Trophoblast cell (in vitro differentiated cells and primary cell): ENCODE measurements around the gene CDC42BPB.

ENCODE experiments used
- DNase-seq, 2 donors: peaks; one replicate each; pipeline ENCODE4 v3.0.0-alpha.2; 2016
- H2AFZ ChIP-seq: 2 replicates; pipeline ENCODE4 v1.6.1; 2013; ENCODE audit warnings: low read length, moderate library complexity, mild to moderate bottlenecking; ENCODE audit not compliant: insufficient read depth, poor library complexity
- H2AK5ac ChIP-seq: 2 replicates; pipeline ENCODE4 v1.6.1; 2013; ENCODE audit warnings: mild to moderate bottlenecking, low read length
- H2BK120ac ChIP-seq: 2 replicates; pipeline ENCODE4 v1.6.1; 2013; ENCODE audit warnings: low read length, mild to moderate bottlenecking, moderate library complexity; ENCODE audit not compliant: insufficient read depth, poor library complexity
- H2BK12ac ChIP-seq: 2 replicates; pipeline ENCODE4 v1.6.1; 2013; ENCODE audit warnings: mild to moderate bottlenecking, low read length, moderate library complexity
- H2BK5ac ChIP-seq: 2 replicates; pipeline ENCODE4 v1.6.1; 2013; ENCODE audit warnings: low read length, low read depth, moderate library complexity, mild to moderate bottlenecking; ENCODE audit not compliant: poor library complexity
- H3K14ac ChIP-seq: 2 replicates; pipeline ENCODE4 v1.6.1; 2013; ENCODE audit warnings: mild to moderate bottlenecking, low read length
- H3K18ac ChIP-seq: 2 replicates; pipeline ENCODE4 v1.6.1; 2013; ENCODE audit warnings: mild to moderate bottlenecking, low read length
- H3K23ac ChIP-seq: 2 replicates; pipeline ENCODE4 v1.6.1; 2013; ENCODE audit warnings: low read length
- H3K27ac ChIP-seq: 2 replicates; pipeline ENCODE4 v1.5.1; 2013; ENCODE audit warnings: low read depth, mild to moderate bottlenecking, inconsistent platforms, low read length, moderate library complexity
- H3K27me3 ChIP-seq: 2 replicates; pipeline ENCODE4 v1.6.1; 2013; ENCODE audit warnings: inconsistent platforms, mild to moderate bottlenecking, low read length, moderate library complexity; ENCODE audit not compliant: insufficient read depth
- H3K36me3 ChIP-seq, 2 experiments: 1 replicate in 1 of 2; 2 replicates in 1 of 2; pipeline ENCODE4 v1.6.1; 2013; ENCODE audit warnings: low read length in 2 of 2, mild to moderate bottlenecking in 2 of 2, moderate library complexity in 1 of 2; ENCODE audit not compliant: insufficient read depth in 2 of 2, control insufficient read depth in 1 of 2
- H3K4ac ChIP-seq: 2 replicates; pipeline ENCODE4 v1.6.1; 2013; ENCODE audit warnings: low read depth, mild to moderate bottlenecking, low read length, moderate library complexity
- H3K4me1 ChIP-seq, 2 experiments: 1 replicate in 1 of 2; 2 replicates in 1 of 2; pipeline ENCODE4 v1.6.1; 2013; ENCODE audit warnings: low read length in 2 of 2, mild to moderate bottlenecking in 2 of 2, moderate library complexity in 1 of 2; ENCODE audit not compliant: insufficient read depth in 2 of 2, control insufficient read depth in 1 of 2
- H3K4me2 ChIP-seq: 2 replicates; pipeline ENCODE4 v1.6.1; 2013; ENCODE audit warnings: inconsistent platforms, mild to moderate bottlenecking, low read length, moderate library complexity
- H3K4me3 ChIP-seq: 2 replicates; pipeline ENCODE4 v1.5.1; 2013; ENCODE audit warnings: mild to moderate bottlenecking, low read depth, low read length, inconsistent platforms
- H3K79me1 ChIP-seq: one replicate; pipeline ENCODE4 v1.6.1; 2013; ENCODE audit warnings: low read length
- H3K79me2 ChIP-seq: 2 replicates; pipeline ENCODE4 v1.6.1; 2013; ENCODE audit warnings: low read length, mild to moderate bottlenecking; ENCODE audit not compliant: control insufficient read depth, insufficient read depth, poor library complexity
- H3K9ac ChIP-seq: 2 replicates; pipeline ENCODE4 v1.6.1; 2013; ENCODE audit warnings: mild to moderate bottlenecking, low read length
- H3K9me3 ChIP-seq: 2 replicates; pipeline ENCODE4 v1.6.1; 2013; ENCODE audit warnings: low read depth, mild to moderate bottlenecking, control low read depth, inconsistent platforms, low read length; ENCODE audit not compliant: insufficient read depth
- H4K12ac ChIP-seq: 2 replicates; pipeline ENCODE4 v1.6.1; 2013; ENCODE audit warnings: low read depth, mild to moderate bottlenecking, low read length, moderate library complexity
- H4K8ac ChIP-seq: 2 replicates; pipeline ENCODE4 v1.6.1; 2013; ENCODE audit warnings: low read depth, mild to moderate bottlenecking, low read length, moderate library complexity
- H4K91ac ChIP-seq: one replicate; pipeline ENCODE4 v1.6.1; 2013; ENCODE audit warnings: low read depth, mild to moderate bottlenecking, low read length, moderate library complexity
- WGBS: extraction: QIAGEN DNeasy Blood & Tissue Kit; methylation state at CpG from one replicate; pipeline ENCODE4 v1.1.7; 2013; ENCODE audit warnings: missing lambda C conversion rate; ENCODE audit not compliant: insufficient read length, insufficient coverage; ENCODE audit errors: extremely low coverage; 5-methylcytosine and 5-hydroxymethylcytosine counted together

The CDC42BPB gene

GRCh38 chr14:102993523-102993922 is 63.8 kb downstream of the CDC42BPB start:
- H3K27me3 ChIP-seq: no peaks in the 10 kb centered on the region
- H3K9ac ChIP-seq: no peak overlapping the region
- no peak overlapping the region for H2AFZ ChIP-seq
- no peak overlapping the region for H3K23ac ChIP-seq
- no peak overlapping the region for H2BK12ac ChIP-seq
- H2BK5ac ChIP-seq: no peak overlapping the region
- H4K91ac ChIP-seq: no peak overlapping the region
- no peak for DNase-seq
- no peaks in the 10 kb centered on the region for H3K79me2 ChIP-seq
- H3K79me1 ChIP-seq: no peaks in the 10 kb centered on the region
- peaks cover 4% of the 10 kb centered on the region for H3K9me3 ChIP-seq
- H3K4me1 ChIP-seq: no peaks in the 10 kb centered on the region
- H3K36me3 ChIP-seq: peaks cover 34 to 38% of the 10 kb centered on the region in 2 experiments
- WGBS: no CpG with 5 or more reads among the region's 3 CpGs
- no peak overlapping the region for H3K4me3 ChIP-seq
- no peak overlapping the region for H3K18ac ChIP-seq
- no peak overlapping the region for H3K27ac ChIP-seq
- no peak overlapping the region for H3K14ac ChIP-seq
- H4K12ac ChIP-seq: no peak overlapping the region
- no peak overlapping the region for H3K4me2 ChIP-seq
- no peak overlapping the region for H2BK120ac ChIP-seq
- no peak overlapping the region for H3K4ac ChIP-seq
- no peak overlapping the region for H4K8ac ChIP-seq
- H2AK5ac ChIP-seq: no peak overlapping the region

GRCh38 chr14:102991376-102991775 is 66.0 kb downstream of the CDC42BPB start:
- WGBS: no CpG with 5 or more reads among the region's 3 CpGs

GRCh38 chr14:102988054-102988453 is 69.3 kb downstream of the CDC42BPB start:
- Histone ChIP-seq H3K14ac (no peak overlapping the region), H3K4ac (no peak overlapping the region), H2AFZ (no peak overlapping the region), H4K91ac (no peak overlapping the region), H3K4me2 (no peak overlapping the region), H3K27ac (no peak overlapping the region), H3K27me3 (no peaks in the 10 kb centered on the region), H3K36me3 (peaks cover 40 to 48% of the 10 kb centered on the region in 2 experiments), H2AK5ac (no peak overlapping the region), H4K8ac (no peak overlapping the region), H3K9ac (no peak overlapping the region), H2BK5ac (no peak overlapping the region), H3K9me3 (peaks cover 4% of the 10 kb centered on the region), H2BK12ac (no peak overlapping the region), H3K23ac (no peak overlapping the region), H3K4me1 (no peaks in the 10 kb centered on the region), H4K12ac (no peak overlapping the region), H2BK120ac (no peak overlapping the region), H3K18ac (no peak overlapping the region), H3K4me3 (no peak overlapping the region), H3K79me1 (no peaks in the 10 kb centered on the region), H3K79me2 (no peaks in the 10 kb centered on the region)
- no peak for DNase-seq
- WGBS: no CpG with 5 or more reads among the region's 1 CpG

More at GRCh38 chr14:102991376-102991775, 66.0 kb downstream of the CDC42BPB start:
- H3K27me3 ChIP-seq: no peaks in the 10 kb centered on the region
- no peak overlapping the region for H3K4me3 ChIP-seq
- H3K9ac ChIP-seq: no peak overlapping the region
- H4K91ac ChIP-seq: no peak overlapping the region
- peaks cover 4% of the 10 kb centered on the region for H3K9me3 ChIP-seq
- H2BK12ac ChIP-seq: no peak overlapping the region
- H2AK5ac ChIP-seq: no peak overlapping the region
- DNase-seq: no peak
- no peaks in the 10 kb centered on the region for H3K79me1 ChIP-seq
- no peaks in the 10 kb centered on the region for H3K4me1 ChIP-seq
- no peak overlapping the region for H3K4me2 ChIP-seq
- no peak overlapping the region for H3K23ac ChIP-seq
- H3K14ac ChIP-seq: no peak overlapping the region
- H2BK5ac ChIP-seq: no peak overlapping the region
- no peak overlapping the region for H4K12ac ChIP-seq
- no peak overlapping the region for H2BK120ac ChIP-seq
- H2AFZ ChIP-seq: no peak overlapping the region
- no peak overlapping the region for H3K18ac ChIP-seq
- no peak overlapping the region for H4K8ac ChIP-seq
- peaks cover 33 to 36% of the 10 kb centered on the region in 2 experiments for H3K36me3 ChIP-seq
- no peak overlapping the region for H3K27ac ChIP-seq
- no peaks in the 10 kb centered on the region for H3K79me2 ChIP-seq
- no peak overlapping the region for H3K4ac ChIP-seq

GRCh38 chr14:102986810-102987579 is 70.4 kb downstream of the CDC42BPB start:
- Histone ChIP-seq H4K91ac (no peak overlapping the region), H3K36me3 (peaks cover 42 to 51% of the 10 kb centered on the region in 2 experiments), H2AFZ (no peak overlapping the region), H3K4me2 (no peak overlapping the region), H2AK5ac (no peak overlapping the region), H3K23ac (no peak overlapping the region), H3K4me3 (no peak overlapping the region), H4K12ac (no peak overlapping the region), H4K8ac (no peak overlapping the region), H3K9me3 (peaks cover 2% of the 10 kb centered on the region), H3K27ac (no peak overlapping the region), H3K14ac (no peak overlapping the region), H2BK120ac (no peak overlapping the region), H3K18ac (no peak overlapping the region), H3K9ac (no peak overlapping the region), H3K4ac (no peak overlapping the region), H2BK12ac (no peak overlapping the region), H3K27me3 (no peaks in the 10 kb centered on the region), H2BK5ac (no peak overlapping the region), H3K79me2 (no peaks in the 10 kb centered on the region), H3K79me1 (no peaks in the 10 kb centered on the region), H3K4me1 (no peaks in the 10 kb centered on the region)
- no peak for DNase-seq
- WGBS: no CpG with 5 or more reads among the region's 19 CpGs
